Adrenal gland (tissue), 5 donors: ENCODE results near the gene CEBPE.

Experiments used
- POLR2A ChIP-seq, 2 donors: fragments of 450-650 bp; IDR thresholded peaks; one replicate each; pipeline ENCODE4 v1.6.1; 2017; ENCODE audit warnings: antibody characterized with exemption in 2 of 2, mild to moderate bottlenecking in 2 of 2, moderate library complexity in 1 of 2
- TF ChIP-seq, protein P1 (sequence below), 6 experiments: fragments of 450-650 bp in 4 of 6; fragments of 200-600 bp in 2 of 6; sonication (generic) in 1 of 6; IDR thresholded peaks; 1 replicate in 5 of 6; 2 replicates in 1 of 6; pipeline versions ENCODE4 v1.5.1 to v1.8.0; 2016 to 2021; ENCODE audit warnings: antibody characterized with exemption in 6 of 6, mild to moderate bottlenecking in 2 of 6, moderate library complexity in 1 of 6
- donor health status: DM: no; HTN: no; CAD: no.

GRCh38 chr14:23125933-23126524, 7.0 kb upstream of the CEBPE start:
- no peak for TF ChIP-seq POLR2A (IDR thresholded peaks at IDR 0.05)
- TF ChIP-seq, protein P1, sequence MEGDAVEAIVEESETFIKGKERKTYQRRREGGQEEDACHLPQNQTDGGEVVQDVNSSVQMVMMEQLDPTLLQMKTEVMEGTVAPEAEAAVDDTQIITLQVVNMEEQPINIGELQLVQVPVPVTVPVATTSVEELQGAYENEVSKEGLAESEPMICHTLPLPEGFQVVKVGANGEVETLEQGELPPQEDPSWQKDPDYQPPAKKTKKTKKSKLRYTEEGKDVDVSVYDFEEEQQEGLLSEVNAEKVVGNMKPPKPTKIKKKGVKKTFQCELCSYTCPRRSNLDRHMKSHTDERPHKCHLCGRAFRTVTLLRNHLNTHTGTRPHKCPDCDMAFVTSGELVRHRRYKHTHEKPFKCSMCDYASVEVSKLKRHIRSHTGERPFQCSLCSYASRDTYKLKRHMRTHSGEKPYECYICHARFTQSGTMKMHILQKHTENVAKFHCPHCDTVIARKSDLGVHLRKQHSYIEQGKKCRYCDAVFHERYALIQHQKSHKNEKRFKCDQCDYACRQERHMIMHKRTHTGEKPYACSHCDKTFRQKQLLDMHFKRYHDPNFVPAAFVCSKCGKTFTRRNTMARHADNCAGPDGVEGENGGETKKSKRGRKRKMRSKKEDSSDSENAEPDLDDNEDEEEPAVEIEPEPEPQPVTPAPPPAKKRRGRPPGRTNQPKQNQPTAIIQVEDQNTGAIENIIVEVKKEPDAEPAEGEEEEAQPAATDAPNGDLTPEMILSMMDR (IDR thresholded peaks at IDR 0.05), result no peak
